HUDEP-2 (cell line): Measurements from ENCODE around the gene PCDH9.

Source experiments
- DNase-seq, 76 experiments: peaks; one replicate each; lab custom pipeline; 2025; ENCODE audit not compliant: unreplicated experiment in 76 of 76; lab: John Stamatoyannopoulos, UW

The PCDH9 gene

DNA sequence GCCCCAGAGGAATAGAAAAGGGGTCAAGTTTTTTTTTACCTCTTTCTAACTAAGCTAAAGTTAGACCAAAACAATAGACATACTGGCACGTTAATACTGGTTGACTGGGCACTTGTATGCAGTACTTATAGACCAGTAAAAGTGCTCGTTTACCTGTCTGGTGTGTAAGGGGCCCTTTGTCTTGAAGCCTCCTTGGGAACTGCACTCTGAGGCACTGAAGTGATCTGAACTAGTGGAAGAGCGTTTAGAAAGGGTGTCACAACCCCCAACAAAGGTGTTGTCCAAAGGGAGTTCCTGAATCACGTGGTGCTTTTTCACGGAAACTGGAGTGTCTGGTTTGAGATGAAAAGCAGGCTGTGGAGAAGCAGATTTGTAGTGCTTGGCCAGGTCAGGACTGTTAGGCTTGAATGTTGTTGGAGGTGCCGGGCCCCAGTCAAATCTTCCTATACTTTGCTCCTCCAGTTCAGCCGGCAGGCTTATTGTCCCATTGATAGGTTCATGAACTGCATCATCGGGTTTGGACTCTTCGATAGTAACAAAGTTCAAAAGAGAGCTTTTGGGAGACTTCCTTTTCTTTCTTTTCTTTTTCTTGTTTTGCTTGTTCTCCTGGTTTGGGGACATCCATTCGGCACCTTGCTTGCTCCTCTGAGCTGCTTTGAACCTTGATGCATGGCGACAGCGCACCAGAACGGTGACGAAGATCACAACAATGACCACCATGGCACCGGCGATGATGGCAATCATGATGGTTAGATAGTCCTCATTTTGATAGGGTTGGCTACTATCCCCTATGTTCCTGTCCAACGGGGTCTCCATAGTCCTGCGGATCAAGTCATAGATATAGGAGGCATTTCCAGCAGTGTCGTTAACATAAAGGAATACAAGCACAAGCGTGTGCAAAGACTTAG is 4.6 kb downstream of the PCDH9 start:
- DNase-seq, result no peak

DNA sequence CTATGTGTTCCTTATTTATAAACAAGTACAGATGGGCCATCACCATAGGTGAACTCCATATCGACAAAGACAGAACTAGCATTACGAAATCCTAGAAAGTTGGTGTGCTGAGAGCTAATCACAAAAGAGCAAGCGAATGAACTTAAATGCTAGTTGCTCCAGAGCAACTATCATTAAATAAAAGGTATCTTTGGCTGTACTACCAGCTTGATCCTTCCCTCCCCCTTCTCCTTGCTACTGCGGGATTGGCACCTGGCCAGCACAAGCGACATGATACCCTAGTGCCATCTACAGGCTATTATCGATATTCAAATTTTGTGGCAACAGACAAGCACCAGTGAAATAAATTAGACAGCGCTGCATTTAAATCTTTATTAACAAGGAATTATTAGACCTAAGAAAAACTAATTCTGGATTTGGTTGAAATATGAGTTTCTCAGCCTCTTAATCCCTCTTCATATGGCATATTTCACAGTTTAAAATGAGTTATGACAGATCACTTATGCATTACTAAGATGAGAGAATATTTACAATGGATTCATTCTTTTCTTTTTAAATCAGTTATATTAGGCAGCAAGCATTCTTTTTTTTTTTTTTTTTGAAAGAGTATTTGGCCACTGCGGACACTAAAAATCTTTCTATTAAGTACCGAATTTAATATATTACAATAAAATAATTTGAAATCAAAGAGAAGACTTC is 5.8 kb downstream of the PCDH9 start:
- peak in 69 of 76 experiments; percentile 7 to 76 (median 54) for DNase-seq

DNA sequence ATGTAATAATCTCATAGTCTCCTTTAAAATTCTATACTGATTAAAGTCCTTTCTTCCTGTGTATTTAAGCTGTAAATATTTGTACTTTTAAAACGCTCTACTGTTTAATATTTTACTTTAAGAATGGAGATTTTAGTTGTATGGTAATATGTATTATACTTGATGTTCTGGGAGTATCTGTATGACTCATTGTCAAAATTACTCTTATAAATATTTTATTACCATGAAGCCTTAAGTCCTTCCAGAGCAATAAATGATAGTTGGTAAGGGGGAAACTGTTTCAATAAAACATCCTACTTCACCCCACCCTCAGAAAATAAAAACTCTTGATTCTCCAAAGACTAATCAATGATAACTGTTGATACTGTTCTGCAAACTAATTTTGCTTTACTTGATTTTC is 6.4 kb downstream of the PCDH9 start:
- DNase-seq, result no peak

DNA sequence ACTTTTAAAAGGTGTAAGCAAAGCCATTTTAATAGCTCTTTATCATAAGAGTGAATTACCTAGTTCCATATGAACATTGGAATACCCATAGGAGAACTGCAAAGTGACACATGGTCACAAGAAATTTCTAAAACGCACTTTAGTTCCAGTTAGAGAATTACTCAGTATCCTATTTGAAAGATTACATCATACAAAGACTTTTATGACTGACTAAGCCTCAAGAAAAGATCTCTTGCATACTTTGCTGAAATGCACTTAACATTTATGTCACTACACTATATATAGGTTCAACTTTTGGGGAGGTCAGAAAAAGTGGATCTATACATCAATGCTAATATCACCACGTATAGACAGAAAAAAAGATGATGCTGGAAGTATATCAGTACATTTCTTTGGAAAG is 7.1 kb downstream of the PCDH9 start:
- DNase-seq, result no peak

DNA sequence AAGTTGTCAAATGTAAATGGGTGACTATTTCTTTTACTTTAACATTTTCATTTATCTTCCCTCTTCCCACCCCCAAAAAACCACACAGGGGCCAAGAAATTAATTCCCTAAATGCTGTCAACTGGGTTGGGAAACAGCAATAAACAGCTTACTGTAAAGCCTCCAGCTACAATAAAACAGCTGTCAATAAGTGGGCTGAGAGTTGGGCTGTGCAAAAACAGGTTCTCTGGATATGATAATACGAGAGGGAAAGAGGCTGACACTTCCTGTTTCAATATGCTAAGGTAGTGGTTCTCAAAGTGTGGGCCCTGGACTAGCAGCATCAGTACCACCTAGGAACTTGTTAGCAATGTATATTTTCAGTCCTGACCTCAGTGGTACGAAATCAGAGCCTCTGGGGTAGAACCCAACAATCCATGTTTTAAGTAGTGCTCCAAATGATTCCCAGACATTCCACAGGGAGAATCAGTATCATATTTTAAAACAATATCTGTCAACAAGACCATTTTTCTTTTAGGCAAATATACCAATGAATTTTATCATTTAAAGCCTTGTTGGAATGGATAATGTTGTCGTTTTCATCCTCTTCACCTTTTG is 8.4 kb downstream of the PCDH9 start:
- DNase-seq, result peak in 3 of 76 experiments; percentile 6 to 14 (median 12)

DNA sequence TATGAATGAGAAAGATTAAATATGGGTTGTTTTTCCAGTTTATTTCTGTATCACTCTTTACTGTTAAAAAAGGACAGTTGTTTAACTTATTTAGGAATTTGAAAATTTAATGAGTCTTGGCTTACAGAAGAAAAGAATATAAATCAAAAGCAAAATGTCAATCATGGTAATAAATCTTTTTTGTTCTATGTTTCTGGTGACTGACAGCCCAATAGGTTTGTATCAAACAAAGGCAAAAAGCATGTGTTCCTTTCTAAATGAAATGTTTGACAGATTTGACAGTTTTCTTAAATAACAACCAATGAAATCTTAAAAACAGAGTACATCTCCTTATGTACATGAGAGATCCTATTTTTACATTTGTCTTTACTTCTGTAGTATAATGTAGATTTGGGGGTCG is 11.0 kb downstream of the PCDH9 start:
- DNase-seq, result no peak

DNA sequence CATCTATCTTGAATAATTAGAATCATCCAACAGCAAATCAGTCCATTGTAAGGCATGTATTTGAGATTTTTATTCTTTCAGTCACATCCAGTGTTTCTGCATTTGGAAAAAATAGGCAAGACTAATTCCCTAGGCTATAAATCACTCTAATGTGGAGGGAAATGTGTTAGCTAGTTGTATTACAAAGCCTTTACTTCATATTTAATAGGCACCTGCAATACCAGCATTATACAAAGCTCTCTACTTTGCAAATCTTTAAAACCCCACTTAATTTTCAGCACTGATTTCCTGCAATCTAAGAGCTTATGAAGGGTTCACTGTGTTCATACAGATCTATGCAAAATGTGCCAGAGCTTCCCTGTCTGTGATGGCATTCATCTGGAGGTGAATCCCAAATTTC is 12.3 kb downstream of the PCDH9 start:
- no peak for DNase-seq

DNA sequence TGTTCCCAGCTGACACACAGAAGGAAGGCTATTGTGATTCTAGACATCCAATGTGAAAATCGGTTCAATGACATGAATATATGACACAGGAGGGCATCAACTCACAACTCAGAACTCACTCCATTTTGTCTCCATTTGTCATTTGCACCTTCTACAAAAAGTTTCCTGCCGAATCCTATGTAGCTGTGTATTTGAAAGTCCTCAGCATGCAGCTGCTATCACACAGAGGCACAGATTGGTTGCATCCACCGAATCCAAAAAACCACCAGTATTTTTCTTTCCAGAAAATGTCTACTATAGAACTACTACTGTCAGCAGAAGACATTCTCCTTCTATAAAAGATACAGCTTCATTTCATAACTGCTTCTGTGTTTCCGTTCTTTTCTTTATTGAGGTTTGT is 13.3 kb downstream of the PCDH9 start:
- DNase-seq, result no peak

DNA sequence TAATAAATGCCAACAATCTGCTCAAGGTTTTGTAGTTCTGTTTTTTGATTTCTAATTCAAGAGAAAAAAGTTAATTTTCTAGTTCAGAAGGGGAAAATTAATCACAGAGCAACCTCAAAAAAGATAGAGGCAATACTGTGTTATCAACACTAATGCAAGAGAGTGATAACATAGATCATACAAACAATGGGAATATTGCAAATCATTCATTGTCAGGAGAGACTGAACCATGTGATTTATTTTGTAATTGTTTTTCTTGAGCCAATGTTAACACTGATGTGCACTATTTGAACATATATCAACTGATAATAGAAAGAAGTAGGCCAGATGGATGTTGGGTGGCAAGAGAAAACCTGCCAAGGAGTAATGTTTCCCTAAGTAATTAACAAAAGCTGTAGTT is 19.9 kb downstream of the PCDH9 start:
- no peak for DNase-seq

DNA sequence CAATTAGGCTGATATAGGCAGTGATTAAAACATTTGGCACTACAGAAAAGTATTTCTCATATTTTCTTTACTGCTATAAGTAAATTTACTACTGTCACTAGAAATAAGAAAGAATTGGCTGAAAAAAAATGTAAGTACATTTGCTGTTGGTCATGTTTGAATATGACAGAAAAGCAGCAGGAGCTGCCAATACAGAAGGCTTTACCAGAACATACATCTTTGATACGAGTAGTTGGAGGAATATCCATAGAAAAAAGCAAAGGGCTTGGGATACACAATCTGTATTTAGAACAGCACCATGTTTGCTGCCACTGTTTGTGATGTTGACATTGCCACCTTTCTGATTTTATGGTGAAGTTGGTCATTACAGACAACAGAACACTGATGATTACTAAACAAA is 21.6 kb downstream of the PCDH9 start:
- DNase-seq, result no peak

DNA sequence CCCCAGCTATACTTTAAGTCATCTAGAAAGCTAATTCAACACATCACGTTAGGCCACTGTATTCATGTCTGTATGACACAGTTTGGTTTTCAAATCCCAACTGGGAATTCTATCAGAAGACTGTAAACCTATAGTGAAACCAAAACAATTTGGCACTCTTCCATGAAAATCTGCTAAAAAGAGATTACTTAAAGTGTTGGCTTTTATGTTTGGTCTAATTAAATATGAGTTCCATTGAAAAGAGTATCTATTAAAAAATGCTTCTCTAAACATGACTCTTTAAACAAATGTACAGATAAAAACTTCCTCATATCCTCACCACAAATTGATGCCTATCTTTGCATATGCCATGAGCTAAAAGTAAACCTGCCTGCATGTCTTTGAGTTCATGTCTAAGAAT is 25.4 kb downstream of the PCDH9 start:
- no peak for DNase-seq

DNA sequence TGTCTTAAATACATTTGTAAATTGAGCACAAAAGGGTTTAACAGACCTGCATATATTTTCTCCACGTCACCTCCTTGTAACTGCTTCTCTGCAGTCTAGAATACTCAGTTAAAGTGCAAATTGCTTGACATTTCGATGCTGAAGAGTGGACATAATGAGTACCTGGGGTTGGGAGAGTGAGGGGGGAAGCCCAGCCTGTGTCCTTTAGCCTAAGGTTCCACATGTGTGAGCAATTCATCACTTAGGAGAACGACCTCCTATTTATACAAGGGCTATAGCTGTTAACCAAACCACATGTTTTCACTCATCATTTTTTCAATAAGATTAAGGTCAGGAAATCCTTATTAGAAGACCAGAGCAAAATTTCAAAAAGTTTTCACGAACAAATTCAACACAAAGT is 29.5 kb downstream of the PCDH9 start:
- DNase-seq, result no peak

DNA sequence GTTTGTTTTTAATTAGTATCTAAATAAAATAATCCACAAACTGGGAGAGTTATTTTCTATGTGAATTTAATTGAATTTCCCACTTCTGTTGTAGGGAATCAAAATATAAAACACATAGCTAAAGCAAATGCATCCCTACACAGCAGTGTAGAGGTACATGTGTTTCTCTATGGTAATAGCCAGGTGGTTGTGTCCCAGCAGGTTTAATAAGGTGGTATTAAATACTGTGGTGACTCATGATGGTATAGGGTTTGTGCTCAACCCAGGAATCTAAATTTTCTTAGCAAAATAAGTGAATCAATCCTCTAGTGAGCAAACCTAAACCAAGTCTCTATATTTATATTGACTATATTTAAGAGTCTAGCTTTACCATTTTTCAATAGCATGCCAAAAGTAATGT is 30.0 kb downstream of the PCDH9 start:
- no peak for DNase-seq

DNA sequence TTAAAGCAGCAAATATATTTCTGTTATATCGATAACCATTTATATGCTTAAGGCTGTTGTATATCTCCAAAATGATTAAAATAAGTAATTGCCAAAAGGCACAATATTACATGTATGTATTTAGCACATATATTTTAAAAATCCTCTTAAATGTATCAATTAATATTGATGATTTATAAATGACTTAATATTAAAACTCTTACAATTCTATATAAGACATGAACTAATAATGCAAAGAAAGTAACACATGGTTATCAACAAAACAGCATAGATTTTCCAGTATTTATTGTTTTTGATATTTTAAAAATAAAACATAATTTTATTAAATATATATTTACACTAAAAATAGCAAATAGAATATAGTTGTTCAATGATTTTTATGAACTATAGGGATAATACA is 32.4 kb downstream of the PCDH9 start:
- no peak for DNase-seq

DNA sequence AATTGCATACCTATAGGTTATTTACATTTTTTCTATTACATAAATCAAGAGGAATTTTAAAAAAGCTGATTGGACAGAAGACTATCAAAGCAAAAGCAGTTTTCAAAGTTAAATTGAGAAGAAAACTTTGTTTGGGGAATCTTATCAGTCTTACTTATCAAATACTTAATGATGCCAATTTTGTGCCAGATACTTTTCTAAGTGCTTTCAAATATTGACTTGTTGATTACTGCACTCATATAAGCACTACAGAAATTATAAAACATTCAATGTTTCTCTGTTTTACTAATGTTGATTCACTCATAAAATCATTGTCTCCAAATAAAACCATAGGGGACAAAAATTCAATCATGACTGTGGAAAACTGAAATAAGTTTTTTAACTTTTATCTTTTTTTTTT is 36.2 kb downstream of the PCDH9 start:
- DNase-seq, result no peak

DNA sequence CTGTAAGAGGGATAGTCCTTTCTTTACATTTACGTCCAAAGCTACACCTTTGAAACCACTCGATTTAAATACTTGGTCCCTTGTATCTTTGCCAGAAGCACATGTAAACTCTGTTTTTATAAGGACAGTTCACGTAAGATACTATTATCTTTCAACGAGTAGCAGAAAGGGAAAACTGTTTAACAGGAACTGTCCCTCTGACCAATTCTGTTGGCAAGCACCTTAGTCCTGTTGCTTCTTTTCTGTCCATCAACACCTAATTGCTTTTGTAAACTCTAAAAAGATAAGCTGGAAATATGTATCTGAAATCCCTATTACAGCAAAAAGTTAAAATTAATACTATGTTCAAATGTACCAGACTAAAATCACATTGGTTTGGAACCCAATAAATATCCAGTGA is 37.4 kb downstream of the PCDH9 start:
- no peak for DNase-seq

DNA sequence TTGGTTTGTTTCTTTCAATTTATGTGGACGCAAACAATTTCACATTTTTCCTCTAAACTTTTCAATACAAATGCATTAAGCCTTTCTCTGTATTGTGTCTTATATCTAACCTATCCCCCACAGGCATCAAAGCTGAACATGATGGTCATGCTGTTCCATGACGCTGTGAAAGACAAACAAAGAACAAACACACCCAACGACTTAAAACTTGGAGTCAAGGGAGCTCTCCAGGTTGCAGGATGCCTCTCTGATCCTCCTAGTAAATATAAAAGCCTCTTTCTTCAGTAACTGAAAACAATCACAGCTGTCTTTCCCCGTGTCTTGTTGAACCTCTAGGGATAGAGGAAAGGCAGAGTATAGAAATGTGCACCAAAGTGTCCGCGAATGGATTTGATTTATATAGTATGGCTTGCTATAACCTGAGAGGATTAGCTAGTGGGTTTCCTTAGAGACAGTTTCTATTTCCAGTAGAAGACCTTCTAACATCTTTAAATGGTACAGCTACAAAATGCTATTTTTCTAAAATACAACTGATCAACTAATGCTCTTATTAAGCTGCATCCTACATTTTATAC is 43.1 kb downstream of the PCDH9 start:
- no peak for DNase-seq

DNA sequence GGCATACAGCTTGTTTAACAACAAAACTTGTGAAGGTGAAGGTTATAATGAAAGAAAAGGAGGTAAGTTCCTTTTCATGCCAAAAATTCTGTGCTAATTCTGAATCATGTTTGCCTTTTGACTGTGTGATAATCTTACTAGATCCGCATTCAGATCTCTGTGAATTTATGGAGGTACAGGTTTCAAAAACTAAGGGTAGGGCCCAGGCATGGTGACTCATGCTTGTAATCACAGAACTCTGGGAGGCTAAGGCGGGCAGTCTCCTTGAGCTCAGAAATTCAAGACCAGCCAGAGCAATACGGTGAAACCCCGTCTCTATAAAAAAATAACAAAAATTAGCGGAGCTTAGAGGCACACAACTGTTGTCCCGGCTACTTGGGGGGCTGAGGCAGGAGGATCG is 45.9 kb downstream of the PCDH9 start:
- DNase-seq, result no peak

DNA sequence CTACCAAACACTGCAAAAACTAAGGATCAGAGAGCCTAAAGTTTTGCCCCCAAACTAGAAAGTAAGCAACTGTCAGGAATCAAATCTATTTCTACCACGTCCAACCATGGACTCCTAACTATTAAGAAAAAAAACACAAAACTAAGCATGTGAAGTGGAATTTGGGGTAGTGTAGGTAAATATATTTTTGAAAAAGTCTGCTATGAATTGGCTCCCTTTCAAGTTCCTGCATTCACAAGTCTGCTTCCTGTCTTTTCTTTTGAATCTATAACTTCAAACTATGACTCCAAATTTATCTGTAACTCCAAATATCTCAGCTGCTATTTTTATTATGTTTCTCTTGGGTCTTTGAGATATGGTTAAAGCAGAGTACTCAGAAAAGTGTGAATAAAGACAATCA is 47.0 kb downstream of the PCDH9 start:
- DNase-seq, result no peak

DNA sequence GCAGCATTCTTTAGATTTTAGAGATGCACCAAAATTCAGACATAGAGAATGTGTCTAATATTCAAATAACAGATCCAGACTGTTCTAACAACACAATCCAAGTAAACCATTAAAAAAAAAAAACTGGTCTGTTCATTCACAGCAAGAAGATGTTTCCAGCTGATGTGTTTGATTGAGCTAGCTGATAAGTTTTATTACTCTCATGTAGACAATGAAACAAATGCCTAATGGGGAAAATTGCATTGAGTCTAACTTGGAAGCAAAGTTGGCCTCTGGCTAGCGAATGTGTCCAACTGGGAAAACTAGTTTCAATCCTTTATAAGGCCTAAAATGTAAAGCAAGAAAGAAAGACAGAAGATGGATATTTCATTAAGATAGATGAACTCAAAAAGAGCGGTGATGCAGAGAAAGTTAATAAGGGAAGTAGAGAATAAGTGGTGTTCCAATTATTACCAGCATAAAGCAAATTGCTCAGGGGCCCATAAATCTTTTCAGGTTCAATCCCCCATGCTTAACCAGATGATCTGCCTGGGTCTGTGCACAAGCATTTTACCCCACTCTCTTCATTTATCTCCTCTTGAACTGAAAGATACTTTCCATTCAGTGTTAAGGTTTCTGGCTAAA is 54.2 kb downstream of the PCDH9 start:
- DNase-seq, result no peak

DNA sequence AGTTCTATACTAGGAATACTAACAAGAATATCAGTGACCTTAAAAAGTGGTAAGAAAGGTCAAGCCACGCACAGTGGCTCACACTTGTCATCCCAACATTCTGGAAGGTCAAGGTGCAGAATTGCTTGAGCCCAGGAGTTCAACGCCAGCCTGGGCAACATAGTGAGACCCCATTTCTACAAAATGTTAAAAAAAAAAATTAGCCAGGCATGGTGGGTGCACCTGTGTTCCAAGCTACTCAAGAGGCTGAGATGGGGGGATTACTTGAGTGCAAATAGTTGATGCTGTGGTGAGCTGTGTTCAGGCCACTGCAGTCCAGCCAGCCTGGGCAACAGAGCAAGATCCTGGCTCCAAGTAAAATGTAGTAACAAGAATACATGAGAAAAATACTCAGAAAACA is 61.8 kb downstream of the PCDH9 start:
- no peak for DNase-seq
